ENCODE results near the gene PLCB4. TPM values are rescaled to one million over a fixed set of nuclear protein-coding genes. Genes with fewer than 3 reads are reported as not detected.

PLCB4 gene
- total RNA-seq, 2 experiments from 2014 or later, result 0.06 TPM; not detected in 1

- H3K4me3 ChIP-seq (ENCODE audit: low read length), result no peak overlapping the region
- DNase-seq, result no peak
- peaks cover 0 to 9% of the 10 kb centered on the region in 2 experiments for H3K9me3 ChIP-seq (ENCODE audit: control insufficient read depth in 1 of 2, insufficient read depth in 1 of 2, low read length in 2 of 2)
- H3K27me3 ChIP-seq (ENCODE audit: control insufficient read depth in 1 of 2, insufficient read depth in 2 of 2, low read length in 2 of 2), result no peaks in the 10 kb centered on the region
- Mint-ChIP-seq H3K9me3 (no peaks in the 10 kb centered on the region), H3K27me3 (no peaks in the 10 kb centered on the region), H3K4me1 (ENCODE audit: low read depth) (no peaks in the 10 kb centered on the region), H3K4me3 (no peak overlapping the region), H3K36me3 (ENCODE audit: low read depth) (no peaks in the 10 kb centered on the region), H3K27ac (no peak overlapping the region)
- ATAC-seq (ENCODE audit: poor library complexity), result no peak
- ChIA-PET POLR2A (no interaction called here), CTCF (no interaction called here)
- H3K4me1 ChIP-seq (ENCODE audit: insufficient read depth, low read length), result no peaks in the 10 kb centered on the region
- no peaks in the 10 kb centered on the region for H3K36me3 ChIP-seq (ENCODE audit: insufficient read depth, low read length)
- TF ChIP-seq, protein P1, sequence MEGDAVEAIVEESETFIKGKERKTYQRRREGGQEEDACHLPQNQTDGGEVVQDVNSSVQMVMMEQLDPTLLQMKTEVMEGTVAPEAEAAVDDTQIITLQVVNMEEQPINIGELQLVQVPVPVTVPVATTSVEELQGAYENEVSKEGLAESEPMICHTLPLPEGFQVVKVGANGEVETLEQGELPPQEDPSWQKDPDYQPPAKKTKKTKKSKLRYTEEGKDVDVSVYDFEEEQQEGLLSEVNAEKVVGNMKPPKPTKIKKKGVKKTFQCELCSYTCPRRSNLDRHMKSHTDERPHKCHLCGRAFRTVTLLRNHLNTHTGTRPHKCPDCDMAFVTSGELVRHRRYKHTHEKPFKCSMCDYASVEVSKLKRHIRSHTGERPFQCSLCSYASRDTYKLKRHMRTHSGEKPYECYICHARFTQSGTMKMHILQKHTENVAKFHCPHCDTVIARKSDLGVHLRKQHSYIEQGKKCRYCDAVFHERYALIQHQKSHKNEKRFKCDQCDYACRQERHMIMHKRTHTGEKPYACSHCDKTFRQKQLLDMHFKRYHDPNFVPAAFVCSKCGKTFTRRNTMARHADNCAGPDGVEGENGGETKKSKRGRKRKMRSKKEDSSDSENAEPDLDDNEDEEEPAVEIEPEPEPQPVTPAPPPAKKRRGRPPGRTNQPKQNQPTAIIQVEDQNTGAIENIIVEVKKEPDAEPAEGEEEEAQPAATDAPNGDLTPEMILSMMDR (IDR thresholded peaks at IDR 0.05), result no peak
- intact Hi-C loops (cut with DNase I, micrococcal nuclease), result no loop called here
- no peak overlapping the region for H3K27ac ChIP-seq (ENCODE audit: low read depth in 1 of 2, low read length in 2 of 2)
Observed at GRCh38 chr20:9496155-9496554, 427.3 kb downstream of the PLCB4 start.

GRCh38 chr20:9498322-9498721, 429.4 kb downstream of the PLCB4 start:
- ChIA-PET CTCF (interaction anchor here (0.7 kb wide), 1 partner anchor 608 kb away, joined by 3 read pairs; no protein-coding TSS in a partner anchor), POLR2A (no interaction called here)
- Histone ChIP-seq H3K4me1 (ENCODE audit: insufficient read depth, low read length) (no peaks in the 10 kb centered on the region), H3K9me3 (ENCODE audit: control insufficient read depth in 1 of 2, insufficient read depth in 1 of 2, low read length in 2 of 2) (peaks cover 0 to 6% of the 10 kb centered on the region in 2 experiments), H3K27ac (ENCODE audit: low read depth in 1 of 2, low read length in 2 of 2) (no peak overlapping the region), H3K4me3 (ENCODE audit: low read length) (no peak overlapping the region), H3K36me3 (ENCODE audit: insufficient read depth, low read length) (no peaks in the 10 kb centered on the region), H3K27me3 (ENCODE audit: control insufficient read depth in 1 of 2, insufficient read depth in 2 of 2, low read length in 2 of 2) (no peaks in the 10 kb centered on the region)
- DNase-seq (peak in 2 of 14 experiments; percentile 24 to 35), ATAC-seq (ENCODE audit: poor library complexity) (no peak)
- H3K9me3 Mint-ChIP-seq, result no peaks in the 10 kb centered on the region
- no peaks in the 10 kb centered on the region for H3K36me3 Mint-ChIP-seq (ENCODE audit: low read depth)
- TF ChIP-seq, protein P1 (IDR thresholded peaks at IDR 0.05), result no peak
- intact Hi-C loops (cut with DNase I, micrococcal nuclease), result no loop called here
- H3K4me1 Mint-ChIP-seq (ENCODE audit: low read depth), result no peaks in the 10 kb centered on the region
- no peak overlapping the region for H3K4me3 Mint-ChIP-seq
- peaks cover 11% of the 10 kb centered on the region for H3K27me3 Mint-ChIP-seq
- no peak overlapping the region for H3K27ac Mint-ChIP-seq

- POLR2A ChIA-PET, result no interaction called here
- Mint-ChIP-seq H3K36me3 (ENCODE audit: low read depth) (no peaks in the 10 kb centered on the region), H3K9me3 (no peaks in the 10 kb centered on the region), H3K27ac (no peak overlapping the region), H3K4me3 (no peak overlapping the region), H3K27me3 (peaks cover 16% of the 10 kb centered on the region), H3K4me1 (ENCODE audit: low read depth) (no peaks in the 10 kb centered on the region)
- TF ChIP-seq, protein P1 (IDR thresholded peaks at IDR 0.05), result no peak
- H3K9me3 ChIP-seq (ENCODE audit: control insufficient read depth in 1 of 2, insufficient read depth in 1 of 2, low read length in 2 of 2), result peaks cover 0 to 6% of the 10 kb centered on the region in 2 experiments
- DNase-seq (no peak), ATAC-seq (ENCODE audit: poor library complexity) (no peak)
- H3K36me3 ChIP-seq (ENCODE audit: insufficient read depth, low read length), result no peaks in the 10 kb centered on the region
- H3K4me3 ChIP-seq (ENCODE audit: low read length), result no peak overlapping the region
- H3K27me3 ChIP-seq (ENCODE audit: control insufficient read depth in 1 of 2, insufficient read depth in 2 of 2, low read length in 2 of 2), result no peaks in the 10 kb centered on the region
- CTCF ChIA-PET, result no interaction called here
- H3K4me1 ChIP-seq (ENCODE audit: insufficient read depth, low read length), result no peaks in the 10 kb centered on the region
- H3K27ac ChIP-seq (ENCODE audit: low read depth in 1 of 2, low read length in 2 of 2), result no peak overlapping the region
- intact Hi-C loops (cut with DNase I, micrococcal nuclease), result no loop called here
Observed at GRCh38 chr20:9499126-9499899, 430.4 kb downstream of the PLCB4 start.

All from CD4-positive, alpha-beta T cell (primary cell).